ENCODE measurements around the gene AHCY. TPM values are rescaled to one million over a fixed set of nuclear protein-coding genes. Genes with fewer than 3 reads are reported as not detected.

Gene AHCY
- total RNA-seq, 1 donor from 2014 or later, result 39.2 TPM

Other genes starting within 250 kb of the AHCY start
- gene EIF2S2, start 191.1 kb downstream of the AHCY start, total RNA-seq (ENCODE audit: insufficient read depth, low replicate concordance), result 61.4 TPM
- not detected for gene ASIP, start 61.9 kb downstream of the AHCY start, total RNA-seq (ENCODE audit: insufficient read depth, low replicate concordance)
- 83.3 TPM for gene ITCH, start 59.9 kb upstream of the AHCY start, total RNA-seq (ENCODE audit: insufficient read depth, low replicate concordance)
- gene DYNLRB1, start 213.1 kb upstream of the AHCY start, total RNA-seq (ENCODE audit: insufficient read depth, low replicate concordance), result 20.2 TPM